ENCODE results near the gene TPRN. TPM values are rescaled to one million over a fixed set of nuclear protein-coding genes. Genes with fewer than 3 reads are reported as not detected.

TPRN gene
- total RNA-seq, 4 donors from 2014 or later = 6.5 to 13.5 (median 9.9) TPM

- H3K4me3 ChIP-seq (replicated peaks in 1 of 3) = no peak overlapping the region
- peaks cover 39 to 69% of the 10 kb centered on the region in 2 donors for H3K36me3 ChIP-seq
- H3K27me3 ChIP-seq = no peaks in the 10 kb centered on the region
- 92 to 94% methylated on average over 16 of the region's 22 CpGs for WGBS, 2 donors
- TF ChIP-seq CTCF (IDR thresholded peaks at IDR 0.05) (no peak), POLR2A (IDR thresholded peaks at IDR 0.05) (no peak)
- peaks cover 3 to 5% of the 10 kb centered on the region in 2 donors for H3K4me1 ChIP-seq
- intact Hi-C loops (cut with DNase I) = no loop called here
- H3K27ac ChIP-seq = no peak overlapping the region
- no peak for DNase-seq
- H3K9me3 ChIP-seq = no peaks in the 10 kb centered on the region
Observed at GRCh38 chr9:137181680-137182079, 18.9 kb downstream of the TPRN start.

- DNase-seq = no peak
- H3K9me3 ChIP-seq = no peaks in the 10 kb centered on the region
- TF ChIP-seq CTCF (IDR thresholded peaks at IDR 0.05) (no peak), POLR2A (IDR thresholded peaks at IDR 0.05) (no peak)
- H3K4me3 ChIP-seq (replicated peaks in 1 of 3) = no peak overlapping the region
- H3K27ac ChIP-seq = no peak overlapping the region
- no peaks in the 10 kb centered on the region for H3K4me1 ChIP-seq
- intact Hi-C loops (cut with DNase I) = no loop called here
- WGBS, 2 donors = 95 to 97% methylated on average over 8 to 16 of the region's 20 CpGs
- H3K36me3 ChIP-seq = peaks cover 39 to 66% of the 10 kb centered on the region in 2 donors
- no peaks in the 10 kb centered on the region for H3K27me3 ChIP-seq
Observed at GRCh38 chr9:137180491-137180890, 20.1 kb downstream of the TPRN start.

GRCh38 chr9:137179761-137180160, 20.8 kb downstream of the TPRN start:
- DNase-seq = no peak
- no peaks in the 10 kb centered on the region for H3K9me3 ChIP-seq
- TF ChIP-seq POLR2A (IDR thresholded peaks at IDR 0.05) (no peak), CTCF (IDR thresholded peaks at IDR 0.05) (no peak)
- H3K27me3 ChIP-seq = no peaks in the 10 kb centered on the region
- no peak overlapping the region for H3K27ac ChIP-seq
- peaks cover 39 to 62% of the 10 kb centered on the region in 2 donors for H3K36me3 ChIP-seq
- intact Hi-C loops (cut with DNase I) = no loop called here
- H3K4me1 ChIP-seq = no peaks in the 10 kb centered on the region
- WGBS, 2 donors = 98 to 99% methylated on average over 14 to 17 of the region's 17 CpGs
- H3K4me3 ChIP-seq (replicated peaks in 1 of 3) = no peak overlapping the region

GRCh38 chr9:137178939-137179630, 21.5 kb downstream of the TPRN start:
- H3K9me3 ChIP-seq = no peaks in the 10 kb centered on the region
- no peak overlapping the region for H3K27ac ChIP-seq
- H3K27me3 ChIP-seq = no peaks in the 10 kb centered on the region
- peaks cover 38 to 55% of the 10 kb centered on the region in 2 donors for H3K36me3 ChIP-seq
- no peak overlapping the region for H3K4me3 ChIP-seq (replicated peaks in 1 of 3)
- intact Hi-C loops (cut with DNase I) = no loop called here
- no peak for DNase-seq
- TF ChIP-seq CTCF (IDR thresholded peaks at IDR 0.05) = no peak
- no peak for TF ChIP-seq POLR2A (IDR thresholded peaks at IDR 0.05)
- no peaks in the 10 kb centered on the region for H3K4me1 ChIP-seq
- 93 to 95% methylated on average over 17 to 19 of the region's 19 CpGs for WGBS, 2 donors

- no peak for DNase-seq
- no peaks in the 10 kb centered on the region for H3K27me3 ChIP-seq
- no peak overlapping the region for H3K4me3 ChIP-seq (replicated peaks in 1 of 3)
- TF ChIP-seq CTCF (IDR thresholded peaks at IDR 0.05) (no peak), POLR2A (IDR thresholded peaks at IDR 0.05) (no peak)
- intact Hi-C loops (cut with DNase I) = no loop called here
- WGBS, 2 donors = 91 to 94% methylated on average over 15 to 16 of the region's 23 CpGs
- no peaks in the 10 kb centered on the region for H3K9me3 ChIP-seq
- H3K27ac ChIP-seq = no peak overlapping the region
- peaks cover 31 to 48% of the 10 kb centered on the region in 2 donors for H3K36me3 ChIP-seq
- no peaks in the 10 kb centered on the region for H3K4me1 ChIP-seq
Observed at GRCh38 chr9:137178201-137178938, 22.2 kb downstream of the TPRN start.
